ENCODE results near the gene MCRIP2. TPM values are rescaled to one million over a fixed set of nuclear protein-coding genes. Genes with fewer than 3 reads are reported as not detected.
A peak's percentile ranks its signal among the peaks of the same experiment; 100 is the strongest.

Gene MCRIP2
- total RNA-seq, 1 experiment from 2014 or later, result 22.4 TPM

DNA sequence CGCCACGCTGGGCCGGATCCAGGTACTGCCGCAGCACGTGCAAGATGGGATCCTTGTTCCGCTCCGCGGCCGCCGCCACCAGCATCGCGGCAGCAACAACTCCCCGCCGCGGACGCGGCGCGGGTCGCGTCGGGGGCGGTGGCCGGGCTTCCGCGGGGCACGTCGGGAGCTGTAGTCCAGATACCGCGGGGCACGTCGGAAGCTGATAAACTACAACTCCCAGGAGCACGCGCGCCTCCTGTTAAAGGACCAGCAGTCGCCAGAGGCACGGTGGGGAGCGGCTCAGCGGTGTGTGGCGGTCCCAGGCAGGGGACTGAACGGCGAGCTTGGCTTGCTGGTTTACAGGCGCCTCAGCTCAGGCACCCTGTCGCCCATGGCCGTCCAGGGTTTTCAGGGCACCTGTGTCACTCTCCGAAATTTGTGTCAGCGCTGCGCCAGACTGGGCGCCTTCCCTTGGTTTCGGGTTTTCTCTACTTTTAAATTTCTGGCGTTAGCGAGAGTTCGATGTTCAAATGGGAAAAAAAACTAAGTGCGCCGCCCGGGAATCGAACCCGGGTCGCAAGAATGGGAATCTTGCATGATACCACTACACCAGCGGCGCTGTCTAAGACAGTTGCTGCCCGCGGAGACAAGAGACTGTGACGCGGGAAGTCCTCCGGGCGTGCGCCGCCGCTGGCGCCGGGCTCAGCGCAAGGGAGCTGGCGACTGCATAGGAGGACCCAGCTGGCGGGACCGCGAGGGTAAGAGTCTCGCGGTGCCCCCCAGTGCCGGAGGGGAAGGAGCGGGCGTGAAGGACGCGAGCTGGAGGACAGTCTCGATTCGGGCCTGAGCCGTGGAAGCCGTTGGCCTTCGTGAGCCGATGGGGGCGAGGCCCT is 5.2 kb upstream of the MCRIP2 start, which contains the start of gene METTL26:
TSS of gene METTL26 (minus strand) at position 100 of the 875 bp plus-strand sequence. CDS start at position 85, 15 bp downstream.
- intact Hi-C loops (cut with micrococcal nuclease; ENCODE audit: unreplicated experiment), result loop anchor here (5.0 kb wide), 1 partner anchor 49 kb away; no protein-coding TSS in a partner anchor

GRCh38 chr16:637081-638018 is 4.3 kb upstream of the MCRIP2 start:
- intact Hi-C loops (cut with micrococcal nuclease; ENCODE audit: unreplicated experiment), result loop anchor here (5.0 kb wide), 1 partner anchor 50 kb away; no protein-coding TSS in a partner anchor
- H3K36me3 ChIP-seq (ENCODE audit: insufficient read depth, low read length, poor library complexity, severe bottlenecking), result no peaks in the 10 kb centered on the region
- no peak for TF ChIP-seq EZH2 (IDR thresholded peaks at IDR 0.05; ENCODE audit: borderline replicate concordance, low read depth, low read length, poor library complexity, severe bottlenecking)
- TF ChIP-seq, protein P1, sequence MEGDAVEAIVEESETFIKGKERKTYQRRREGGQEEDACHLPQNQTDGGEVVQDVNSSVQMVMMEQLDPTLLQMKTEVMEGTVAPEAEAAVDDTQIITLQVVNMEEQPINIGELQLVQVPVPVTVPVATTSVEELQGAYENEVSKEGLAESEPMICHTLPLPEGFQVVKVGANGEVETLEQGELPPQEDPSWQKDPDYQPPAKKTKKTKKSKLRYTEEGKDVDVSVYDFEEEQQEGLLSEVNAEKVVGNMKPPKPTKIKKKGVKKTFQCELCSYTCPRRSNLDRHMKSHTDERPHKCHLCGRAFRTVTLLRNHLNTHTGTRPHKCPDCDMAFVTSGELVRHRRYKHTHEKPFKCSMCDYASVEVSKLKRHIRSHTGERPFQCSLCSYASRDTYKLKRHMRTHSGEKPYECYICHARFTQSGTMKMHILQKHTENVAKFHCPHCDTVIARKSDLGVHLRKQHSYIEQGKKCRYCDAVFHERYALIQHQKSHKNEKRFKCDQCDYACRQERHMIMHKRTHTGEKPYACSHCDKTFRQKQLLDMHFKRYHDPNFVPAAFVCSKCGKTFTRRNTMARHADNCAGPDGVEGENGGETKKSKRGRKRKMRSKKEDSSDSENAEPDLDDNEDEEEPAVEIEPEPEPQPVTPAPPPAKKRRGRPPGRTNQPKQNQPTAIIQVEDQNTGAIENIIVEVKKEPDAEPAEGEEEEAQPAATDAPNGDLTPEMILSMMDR (conservative IDR thresholded peaks at IDR 0.05; ENCODE audit: low read depth, low read length), result no peak
- CTCF ChIA-PET, result interaction anchor here (0.6 to 1.0 kb wide), 2 partner anchors 11 to 22 kb away, joined by 3 to 10 read pairs; no protein-coding TSS in a partner anchor
- no peaks in the 10 kb centered on the region for H3K9me3 ChIP-seq (ENCODE audit: low read depth, low read length, poor library complexity, severe bottlenecking)
- POLR2A ChIA-PET (ENCODE audit: low non-redundant PET), result no interaction called here
- H3K4me1 ChIP-seq (ENCODE audit: insufficient read depth, low read length, poor library complexity, severe bottlenecking), result peaks cover 1% of the 10 kb centered on the region
- DNase-seq (ENCODE audit: low spot score), result no peak
- no TSS peak for BruUV-seq (replicated peaks)
- peak overlapping the region; percentile 94 for H3K27ac ChIP-seq (ENCODE audit: low read depth, low read length, poor library complexity, severe bottlenecking)
- no peaks in the 10 kb centered on the region for H3K27me3 ChIP-seq (replicated peaks; ENCODE audit: insufficient read depth, low read depth, low read length, poor library complexity)
- H3K4me3 ChIP-seq (ENCODE audit: low read depth, low read length, poor library complexity, severe bottlenecking), result peak overlapping the region; percentile 95

More for the DNA sequence above, 5.2 kb upstream of the MCRIP2 start, which contains the start of gene METTL26:
- TF ChIP-seq, protein P1 (conservative IDR thresholded peaks at IDR 0.05; ENCODE audit: low read depth, low read length), result 0 out of 2 replicates have a peak, but pooled peaks have one; percentile 11
- no peak for TF ChIP-seq EZH2 (IDR thresholded peaks at IDR 0.05; ENCODE audit: borderline replicate concordance, low read depth, low read length, poor library complexity, severe bottlenecking)
- no peaks in the 10 kb centered on the region for H3K27me3 ChIP-seq (replicated peaks; ENCODE audit: insufficient read depth, low read depth, low read length, poor library complexity)
- BruUV-seq (replicated peaks), result no TSS peak
- H3K27ac ChIP-seq (ENCODE audit: low read depth, low read length, poor library complexity, severe bottlenecking), result peak within 1 kb of the TSS; percentile 94
- peak; percentile 98 for DNase-seq (ENCODE audit: low spot score)
- H3K36me3 ChIP-seq (ENCODE audit: insufficient read depth, low read length, poor library complexity, severe bottlenecking), result no peaks in the 10 kb centered on the region
- POLR2A ChIA-PET (ENCODE audit: low non-redundant PET), result no interaction called here
- H3K9me3 ChIP-seq (ENCODE audit: low read depth, low read length, poor library complexity, severe bottlenecking), result no peaks in the 10 kb centered on the region
- no peaks in the 10 kb centered on the region for H3K4me1 ChIP-seq (ENCODE audit: insufficient read depth, low read length, poor library complexity, severe bottlenecking)
- CTCF ChIA-PET, result interaction anchor here (0.6 kb wide), 2 partner anchors 23 to 234 kb away, joined by 4 to 10 read pairs; no protein-coding TSS in a partner anchor
- peak within 1 kb of the TSS; percentile 95 for H3K4me3 ChIP-seq (ENCODE audit: low read depth, low read length, poor library complexity, severe bottlenecking)

- ChIA-PET CTCF (interaction anchor here (1.0 kb wide), 1 partner anchor 10 kb away, joined by 3 read pairs; no protein-coding TSS in a partner anchor), POLR2A (ENCODE audit: low non-redundant PET) (no interaction called here)
- Histone ChIP-seq H3K27ac (ENCODE audit: low read depth, low read length, poor library complexity, severe bottlenecking) (no peak overlapping the region), H3K36me3 (ENCODE audit: insufficient read depth, low read length, poor library complexity, severe bottlenecking) (no peaks in the 10 kb centered on the region), H3K9me3 (ENCODE audit: low read depth, low read length, poor library complexity, severe bottlenecking) (no peaks in the 10 kb centered on the region), H3K4me1 (ENCODE audit: insufficient read depth, low read length, poor library complexity, severe bottlenecking) (peaks cover 9% of the 10 kb centered on the region), H3K27me3 (replicated peaks; ENCODE audit: insufficient read depth, low read depth, low read length, poor library complexity) (no peaks in the 10 kb centered on the region), H3K4me3 (ENCODE audit: low read depth, low read length, poor library complexity, severe bottlenecking) (no peak overlapping the region)
- TF ChIP-seq, protein P1 (conservative IDR thresholded peaks at IDR 0.05; ENCODE audit: low read depth, low read length), result no peak
- TF ChIP-seq EZH2 (IDR thresholded peaks at IDR 0.05; ENCODE audit: borderline replicate concordance, low read depth, low read length, poor library complexity, severe bottlenecking), result no peak
- no TSS peak for BruUV-seq (replicated peaks)
- intact Hi-C loops (cut with micrococcal nuclease; ENCODE audit: unreplicated experiment), result loop anchor here (5.0 kb wide), 1 partner anchor 51 kb away; no protein-coding TSS in a partner anchor
- DNase-seq (ENCODE audit: low spot score), result no peak
Measured at GRCh38 chr16:638034-638543, 3.5 kb upstream of the MCRIP2 start.

Measured in A673 (cell line).